GM19035 (cell line): ENCODE results near the gene WDR35.

Experiments
- ATAC-seq: cut with Tn5 transposase; IDR thresholded peaks from one replicate; pipeline ENCODE4 v1.9.1; 2021; ENCODE audit not compliant: unreplicated experiment

The WDR35 gene

DNA sequence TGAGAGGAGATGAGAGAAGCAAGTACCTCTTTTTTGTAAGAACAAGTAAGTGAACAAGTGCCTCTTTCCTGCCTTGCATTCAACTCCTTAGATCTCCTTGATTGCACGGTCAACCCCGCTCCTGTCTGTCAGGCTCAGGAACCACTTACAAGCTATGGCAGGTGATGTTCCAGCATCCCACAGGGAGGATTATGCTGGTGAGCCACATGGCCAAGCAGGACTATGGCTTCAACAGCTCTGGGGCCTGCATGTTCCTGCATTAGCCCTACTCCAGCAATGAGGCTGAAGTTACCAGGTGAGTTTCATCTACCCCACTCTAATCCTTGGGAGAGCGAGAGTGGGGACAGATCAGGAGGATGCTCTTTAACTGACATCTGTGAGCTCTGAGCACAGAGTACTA, 117.6 kb downstream of the WDR35 start:
- ATAC-seq: no peak

DNA sequence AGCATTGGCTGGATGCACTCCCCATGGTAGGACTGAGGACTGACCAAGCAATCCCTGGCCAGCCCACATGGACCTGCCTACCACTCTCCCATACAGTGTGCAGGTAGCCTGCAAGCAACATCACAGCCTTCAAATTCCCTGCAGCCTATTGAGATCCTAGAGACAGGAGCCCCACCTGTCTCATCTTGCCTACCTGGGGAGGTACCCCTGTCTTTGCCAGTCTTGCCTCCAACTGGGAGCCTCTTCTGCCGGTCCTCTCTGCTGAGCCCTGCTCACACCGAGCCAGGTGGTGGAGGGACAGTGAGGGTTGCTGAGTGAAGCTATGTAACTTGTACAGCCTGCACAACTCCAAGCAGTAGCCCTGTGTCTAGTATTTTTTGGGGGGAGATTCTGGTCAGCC, 118.1 kb downstream of the WDR35 start:
- no peak for ATAC-seq

- ATAC-seq: no peak
Observed at GRCh38 chr2:19870792-19871191, 119.1 kb downstream of the WDR35 start.

- ATAC-seq: peak; percentile 81
Observed at GRCh38 chr2:19868701-19869580, 121.0 kb downstream of the WDR35 start.

GRCh38 chr2:19868224-19868623, 121.7 kb downstream of the WDR35 start:
- peak; percentile 1 for ATAC-seq

GRCh38 chr2:19866771-19867170, 123.1 kb downstream of the WDR35 start:
- ATAC-seq: no peak

GRCh38 chr2:19865151-19865550, 124.8 kb downstream of the WDR35 start:
- peak; percentile 34 for ATAC-seq

DNA sequence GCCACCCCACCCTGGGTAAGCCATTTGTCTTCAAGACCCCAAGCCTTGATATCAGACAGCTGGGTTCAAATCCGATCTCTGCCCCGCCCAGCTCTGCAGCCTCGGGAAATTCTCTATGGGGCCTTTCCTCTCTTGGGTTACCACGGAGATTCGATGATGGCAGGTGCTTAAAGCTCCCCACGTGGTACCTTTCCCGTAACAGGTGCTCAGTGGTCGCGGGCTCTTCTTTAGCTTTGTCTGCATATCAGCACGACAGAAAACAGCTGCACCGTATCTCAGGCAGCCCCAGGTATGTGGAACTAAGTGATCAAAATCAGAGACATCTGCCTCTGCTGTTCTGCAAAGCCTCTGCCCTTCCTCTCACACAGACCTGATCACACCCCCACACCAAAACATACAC, 125.5 kb downstream of the WDR35 start:
- ATAC-seq: no peak

GRCh38 chr2:19863303-19864041, 126.4 kb downstream of the WDR35 start:
- peak; percentile 72 for ATAC-seq

GRCh38 chr2:19861813-19862212, 128.1 kb downstream of the WDR35 start:
- ATAC-seq: no peak
